Measurements from ENCODE around the gene VPS13A. TPM values are rescaled to one million over a fixed set of nuclear protein-coding genes. Genes with fewer than 3 reads are reported as not detected.

The VPS13A gene
- total and polyA plus RNA-seq, 10 of the 15 experiments (the other 5 are each of a cell fraction or from before 2014, with no cell fraction given), result 10.0 to 35.2 (median 21.1) TPM

GRCh38 chr9:77224746-77225312 lies 47.5 kb downstream of the VPS13A start:
- no TSS peak for BruUV-seq (replicated peaks)
- no peak for ATAC-seq

More at GRCh38 chr9:77224746-77225312, 47.5 kb downstream of the VPS13A start:
- Histone ChIP-seq H3K9me3 (replicated peaks; ENCODE audit: control insufficient read depth, insufficient read depth, low read length) (no peaks in the 10 kb centered on the region), H3K27ac (ENCODE audit: control insufficient read depth, insufficient read depth) (no peak overlapping the region), H3K79me2 (ENCODE audit: control insufficient read depth, insufficient read depth, low read length) (no peaks in the 10 kb centered on the region), H3K27me3 (replicated peaks in 1 of 2; ENCODE audit: control insufficient read depth in 2 of 2, insufficient read depth in 2 of 2, low read length in 1 of 2) (no peaks in the 10 kb centered on the region), H4K20me1 (ENCODE audit: control insufficient read depth, insufficient read depth) (no peaks in the 10 kb centered on the region), H3K9ac (ENCODE audit: control insufficient read depth, insufficient read depth, low read length) (no peak overlapping the region), H3K4me1 (ENCODE audit: control insufficient read depth, insufficient read depth, low read length) (no peaks in the 10 kb centered on the region), H3K36me3 (ENCODE audit: control insufficient read depth in 2 of 2, insufficient read depth in 2 of 2, low read length in 1 of 2) (peaks cover 0 to 7% of the 10 kb centered on the region in 2 experiments; a peak in 3 of 4 replicates), H3K4me2 (ENCODE audit: control insufficient read depth, insufficient read depth) (no peak overlapping the region), H3K4me3 (no peak overlapping the region), H2AFZ (ENCODE audit: control insufficient read depth, low read depth, low read length) (no peak overlapping the region)
- WGBS (ENCODE audit: insufficient coverage, insufficient replicate concordance, low lambda C conversion rate, missing lambda C conversion rate), result 97% methylated on average over 5 of the region's 5 CpGs
- ChIA-PET SMC1A (ENCODE audit: uncharacterized antibody, unreplicated experiment) (interaction anchor here (2.2 kb wide), 1 partner anchor 9 kb away, joined by 6 read pairs; no protein-coding TSS in a partner anchor), RAD21 (ENCODE audit: unreplicated experiment) (no interaction called here), CTCF (interaction anchor here (1.8 kb wide), 1 partner anchor 58 kb away, joined by 4 read pairs; no protein-coding TSS in a partner anchor), POLR2A (no interaction called here)
- no peak for TF ChIP-seq NR2F1 (conservative IDR thresholded peaks at IDR 0.05)
- TF ChIP-seq NFYB (IDR thresholded peaks at IDR 0.05; ENCODE audit: insufficient read depth, low read depth, low read length), result no peak
- TF ChIP-seq KDM1A (IDR thresholded peaks at IDR 0.05; ENCODE audit: borderline replicate concordance), result no peak
- TF ChIP-seq RFX5 (IDR thresholded peaks at IDR 0.05; ENCODE audit: low read depth, low read length), result no peak
- no peak for TF ChIP-seq SMAD1 (IDR thresholded peaks at IDR 0.05; ENCODE audit: low read depth, partially characterized antibody)
- TF ChIP-seq RBBP5 (conservative IDR thresholded peaks at IDR 0.05), result no peak
- TF ChIP-seq PAX5 (IDR thresholded peaks at IDR 0.05; ENCODE audit: borderline replicate concordance, low read depth, low read length), result no peak
- TF ChIP-seq IRF5 (IDR thresholded peaks at IDR 0.05; ENCODE audit: borderline replicate concordance), result no peak
- TF ChIP-seq PBX3 (IDR thresholded peaks at IDR 0.05; ENCODE audit: insufficient replicate concordance, low read depth, low read length), result no peak
- FAIRE-seq (no peak), DNase-seq (ENCODE audit: low read depth, low spot score) (no peak)
- intact Hi-C loops (cut with micrococcal nuclease; ENCODE audit: unreplicated experiment) (loop anchor here (10.0 kb wide), 1 partner anchor 60 kb away; no protein-coding TSS in a partner anchor), in situ Hi-C loops (cut with MboI) (no loop called here)
